GM13977 (cell line): Measurements from ENCODE around the gene KDM4C.
"Not testable (repeated sequence)": the region's sequence is repeated elsewhere in the genome, so short reads cannot be mapped to it uniquely, and the experiment has no call there.

Source experiments
- DNase-seq: peaks from one replicate; pipeline ENCODE4 v3.0.0; 2012; ENCODE audit warnings: low spot score
- in situ Hi-C: fragments of 300-500 bp; cut with MboI; formaldehyde crosslinking; loops from one replicate; pipeline ENCODE4 v1.12.0; 2022; ENCODE audit warnings: low sequenced_read_pairs, low pct_unique_long_range_greater_than_20kb, mixed read lengths, inconsistent platforms; ENCODE audit not compliant: unreplicated experiment
- TF ChIP-seq, protein P1 (sequence below): IDR thresholded peaks from 2 replicates; pipeline ENCODE4 v1.5.1; 2012; ENCODE audit warnings: mild to moderate bottlenecking, control low read depth; ENCODE audit not compliant: insufficient read depth; ENCODE audit errors: extremely low read depth, missing control alignments

Gene KDM4C

DNA sequence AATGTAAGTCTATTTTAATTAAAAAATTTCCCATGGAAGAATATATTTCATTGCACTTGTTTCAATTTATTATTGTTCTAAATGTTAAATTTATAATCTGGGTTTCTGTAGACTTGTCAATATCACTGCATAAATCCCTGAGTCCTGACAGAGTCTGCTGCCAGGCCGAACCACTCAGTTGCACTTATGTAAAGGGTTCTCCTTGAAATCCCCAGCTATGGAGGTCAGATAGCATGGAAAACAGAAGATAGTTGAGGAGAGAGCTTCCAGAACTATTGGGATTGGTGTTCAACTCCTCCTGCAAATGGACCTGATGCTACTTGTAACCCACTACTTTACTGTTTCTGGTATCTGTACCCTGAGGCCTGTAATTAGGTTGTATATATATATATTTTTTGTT, 37.2 kb downstream of the KDM4C start:
- TF ChIP-seq, protein P1, sequence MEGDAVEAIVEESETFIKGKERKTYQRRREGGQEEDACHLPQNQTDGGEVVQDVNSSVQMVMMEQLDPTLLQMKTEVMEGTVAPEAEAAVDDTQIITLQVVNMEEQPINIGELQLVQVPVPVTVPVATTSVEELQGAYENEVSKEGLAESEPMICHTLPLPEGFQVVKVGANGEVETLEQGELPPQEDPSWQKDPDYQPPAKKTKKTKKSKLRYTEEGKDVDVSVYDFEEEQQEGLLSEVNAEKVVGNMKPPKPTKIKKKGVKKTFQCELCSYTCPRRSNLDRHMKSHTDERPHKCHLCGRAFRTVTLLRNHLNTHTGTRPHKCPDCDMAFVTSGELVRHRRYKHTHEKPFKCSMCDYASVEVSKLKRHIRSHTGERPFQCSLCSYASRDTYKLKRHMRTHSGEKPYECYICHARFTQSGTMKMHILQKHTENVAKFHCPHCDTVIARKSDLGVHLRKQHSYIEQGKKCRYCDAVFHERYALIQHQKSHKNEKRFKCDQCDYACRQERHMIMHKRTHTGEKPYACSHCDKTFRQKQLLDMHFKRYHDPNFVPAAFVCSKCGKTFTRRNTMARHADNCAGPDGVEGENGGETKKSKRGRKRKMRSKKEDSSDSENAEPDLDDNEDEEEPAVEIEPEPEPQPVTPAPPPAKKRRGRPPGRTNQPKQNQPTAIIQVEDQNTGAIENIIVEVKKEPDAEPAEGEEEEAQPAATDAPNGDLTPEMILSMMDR = no peak
- DNase-seq = no peak
- in situ Hi-C loops = no loop called here

DNA sequence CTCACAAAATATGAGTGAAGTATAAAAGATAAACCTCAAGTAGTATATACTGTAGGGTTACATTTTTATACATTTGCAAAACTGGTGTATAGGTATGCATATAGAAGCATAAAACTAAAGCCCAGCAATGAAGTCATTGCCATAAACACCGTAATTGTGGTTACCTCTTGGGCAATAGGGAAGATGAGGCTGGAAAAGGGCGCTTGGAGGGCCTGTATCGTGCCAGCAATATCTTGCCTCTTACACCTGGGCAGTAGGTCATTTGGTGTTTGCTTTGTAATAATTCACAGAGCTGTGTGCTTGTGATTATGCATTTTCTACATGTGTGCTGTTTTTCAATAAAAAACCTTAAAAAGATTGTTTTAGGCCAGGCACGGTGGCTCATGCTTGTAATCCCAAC, 45.2 kb downstream of the KDM4C start:
- TF ChIP-seq, protein P1 = no peak
- no peak for DNase-seq
- in situ Hi-C loops = no loop called here

DNA sequence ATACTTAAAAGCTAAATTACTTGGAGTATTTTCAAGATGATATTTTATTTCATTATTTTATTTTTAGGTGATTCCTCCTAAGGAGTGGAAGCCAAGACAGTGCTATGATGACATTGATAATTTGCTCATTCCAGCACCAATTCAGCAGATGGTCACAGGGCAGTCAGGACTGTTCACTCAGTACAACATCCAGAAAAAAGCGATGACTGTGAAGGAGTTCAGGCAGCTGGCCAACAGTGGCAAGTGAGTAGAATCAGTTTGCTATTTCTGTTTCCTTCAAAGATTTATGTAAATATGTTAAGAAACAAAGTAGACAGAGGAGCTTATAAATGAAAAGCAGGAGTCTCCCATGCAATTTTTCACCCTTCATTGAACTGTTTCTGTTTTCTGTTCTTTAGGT, 47.8 kb downstream of the KDM4C start:
- TF ChIP-seq, protein P1 = no peak
- in situ Hi-C loops = no loop called here
- no peak for DNase-seq

DNA sequence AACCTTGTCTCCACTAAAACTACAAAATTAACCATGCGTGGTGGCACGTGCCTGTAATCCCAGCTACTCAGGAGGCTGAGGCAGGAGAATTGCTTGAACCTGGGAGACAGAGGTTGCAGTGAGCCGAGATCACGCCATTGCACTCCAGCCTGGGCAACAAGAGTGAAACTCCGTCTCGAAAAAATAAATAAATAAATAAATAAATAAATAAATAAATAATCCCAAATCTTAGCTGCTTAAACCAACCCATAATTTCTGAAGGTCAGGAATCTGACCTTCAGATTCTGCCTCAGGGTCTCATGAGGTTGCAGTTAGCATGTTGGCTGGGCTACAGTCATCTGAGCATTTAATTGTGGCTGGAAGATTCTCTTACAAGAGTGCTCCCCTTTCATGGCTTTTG, 48.5 kb downstream of the KDM4C start:
- DNase-seq, in situ Hi-C loops: not testable (repeated sequence)

DNA sequence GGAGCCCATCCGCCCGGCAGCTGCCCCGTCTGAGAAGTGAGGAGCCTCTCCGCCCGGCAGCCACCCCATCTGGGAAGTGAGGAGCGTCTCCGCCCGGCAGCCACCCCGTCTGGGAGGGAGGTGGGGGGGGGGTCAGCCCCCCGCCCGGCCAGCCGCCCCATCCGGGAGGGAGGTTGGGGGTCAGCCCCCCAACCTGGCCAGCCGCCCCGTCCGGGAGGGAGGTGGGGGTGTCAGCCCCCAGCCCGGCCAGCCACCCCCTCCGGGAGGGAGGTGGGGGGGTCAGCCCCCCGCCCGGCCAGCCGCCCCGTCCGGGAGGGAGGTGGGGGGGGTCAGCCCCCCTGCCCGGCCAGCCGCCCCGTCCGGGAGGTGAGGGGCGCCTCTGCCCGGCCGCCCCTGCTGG, 49.9 kb downstream of the KDM4C start:
- in situ Hi-C loops, DNase-seq: not testable (repeated sequence)

DNA sequence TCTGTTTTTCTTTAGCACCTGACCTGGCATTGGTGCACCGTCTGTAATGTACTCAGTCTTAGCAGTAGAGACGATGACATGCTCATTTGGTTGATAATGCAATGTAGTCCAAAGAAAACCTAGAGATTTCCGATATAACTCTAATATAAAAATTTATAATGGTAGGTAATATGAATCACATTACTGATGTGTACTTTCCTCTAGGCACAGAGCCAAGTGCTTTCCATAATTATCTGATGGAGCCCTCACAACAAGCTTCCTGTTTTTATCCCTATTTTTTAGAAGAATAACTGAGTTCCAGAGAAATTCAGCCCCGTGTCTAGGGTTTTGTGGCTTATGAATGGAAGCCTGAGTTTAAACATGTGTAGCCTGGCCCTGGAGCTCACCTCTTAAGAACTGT, 53.7 kb downstream of the KDM4C start:
- no peak for DNase-seq
- TF ChIP-seq, protein P1 = no peak
- in situ Hi-C loops = no loop called here

DNA sequence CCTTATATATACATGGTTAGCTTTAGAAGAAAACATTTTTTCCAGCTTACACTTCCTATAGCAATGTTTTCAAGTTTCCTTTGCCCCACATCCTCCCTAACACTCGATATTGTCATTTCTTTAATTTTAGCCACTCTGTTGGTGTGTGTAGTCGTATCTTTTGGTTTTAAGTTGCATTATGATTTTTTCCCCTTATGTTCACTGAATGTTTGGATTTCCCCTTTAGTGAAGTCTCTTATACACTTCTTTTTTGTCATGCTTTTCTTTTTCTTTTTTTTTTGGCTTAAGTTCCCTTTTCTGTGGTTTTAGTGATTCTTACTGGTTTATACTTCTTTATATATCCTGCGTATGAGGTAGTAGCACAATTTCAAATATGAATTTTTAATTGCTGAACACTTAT, 58.8 kb downstream of the KDM4C start:
- TF ChIP-seq, protein P1 = no peak
- DNase-seq = no peak
- in situ Hi-C loops = no loop called here

DNA sequence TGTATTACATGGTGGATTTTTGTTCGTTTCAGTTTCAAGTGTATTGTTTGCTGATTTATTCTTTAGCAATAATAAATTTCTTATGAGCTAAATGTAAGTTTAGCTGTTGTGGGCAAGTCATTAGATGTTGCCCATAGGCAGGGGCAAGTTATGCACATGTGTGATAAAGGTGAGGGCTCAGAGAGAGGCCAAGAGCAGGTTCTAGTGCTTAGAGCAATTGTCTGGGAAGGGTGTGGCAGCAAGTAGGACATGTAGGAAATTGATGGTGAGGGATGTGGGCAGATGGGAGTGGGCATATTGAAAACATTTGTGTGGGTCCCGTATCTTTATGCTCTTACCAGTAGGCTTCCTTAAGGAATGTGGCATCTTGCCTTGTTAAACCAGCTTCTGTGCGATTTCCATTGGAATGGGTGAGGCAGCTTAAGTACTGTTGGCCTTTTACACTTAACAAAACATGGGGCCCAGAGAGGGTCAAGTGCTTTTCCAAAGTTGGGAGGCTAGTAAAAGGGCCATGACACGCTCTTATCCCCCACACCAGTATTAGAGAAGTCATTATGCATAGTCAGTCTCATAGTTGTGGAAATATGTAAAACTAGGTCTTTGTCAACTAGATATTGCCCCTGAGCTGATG, 60.6 kb downstream of the KDM4C start:
- in situ Hi-C loops = no loop called here
- TF ChIP-seq, protein P1 = no peak
- DNase-seq = no peak
